Heart left ventricle (tissue), 16 donors: ENCODE data around the gene DHRS7. TPM values are rescaled to one million over a fixed set of nuclear protein-coding genes. Genes with fewer than 3 reads are reported as not detected.

ENCODE experiments used
- ATAC-seq, 4 donors: fragments of 200-7000 bp; cut with Tn5 transposase; one replicate each; pipeline ENCODE4 v1.9.1; 2020 to 2022; ENCODE audit warnings: moderate library complexity in 4 of 4, mild to moderate bottlenecking in 3 of 4, moderate number of reproducible peaks in 1 of 4
- DNase-seq, 5 donors: peaks; one replicate each; pipeline ENCODE4 v3.0.0-alpha.2; 2020
- H3K27ac ChIP-seq, 12 donors: fragments of 200-600 bp; sonication (generic) in 4 of 12; one replicate each; pipeline versions ENCODE4 v1.5.0 to v1.8.0; 2016 to 2022; ENCODE audit warnings: mild to moderate bottlenecking in 2 of 12
- H3K27me3 ChIP-seq, 9 donors: fragments of 200-600 bp; sonication (generic) in 2 of 9; one replicate each; pipeline versions ENCODE4 v1.5.1 to v1.8.0; 2016 to 2022; ENCODE audit warnings: mild to moderate bottlenecking in 3 of 9
- H3K36me3 ChIP-seq, 9 donors: fragments of 200-600 bp; sonication (generic) in 2 of 9; one replicate each; pipeline versions ENCODE4 v1.5.0 to v1.8.0; 2018 to 2022; ENCODE audit warnings: mild to moderate bottlenecking in 2 of 9
- H3K4me1 ChIP-seq, 12 donors: fragments of 200-600 bp; sonication (generic) in 4 of 12; one replicate each; pipeline versions ENCODE4 v1.5.0 to v1.8.0; 2016 to 2022; ENCODE audit warnings: mild to moderate bottlenecking in 3 of 12
- H3K4me3 ChIP-seq, 12 donors: fragments of 200-600 bp; sonication (generic) in 4 of 12; one replicate each; pipeline versions ENCODE4 v1.5.0 to v1.8.0; 2017 to 2022; ENCODE audit warnings: mild to moderate bottlenecking in 9 of 12, moderate library complexity in 4 of 12
- H3K9me3 ChIP-seq, 12 donors: fragments of 200-600 bp; sonication (generic) in 4 of 12; one replicate each; pipeline versions ENCODE4 v1.5.0 to v1.8.0; 2016 to 2022; ENCODE audit warnings: mild to moderate bottlenecking in 1 of 12
- POLR2A ChIP-seq, 2 donors: fragments of 450-650 bp; IDR thresholded peaks; one replicate each; pipeline ENCODE4 v1.6.1; 2017; ENCODE audit warnings: antibody characterized with exemption in 2 of 2, mild to moderate bottlenecking in 2 of 2, moderate library complexity in 2 of 2
- WGBS, 4 donors: extraction: QIAGEN DNeasy Blood & Tissue Kit in 2 of 4; methylation state at CpG; one replicate each; pipeline versions ENCODE4 v1.1.5 to v1.1.7; 2013 to 2018; 5-methylcytosine and 5-hydroxymethylcytosine counted together
- intact Hi-C, 10 donors: fragments of 100-400 bp; cut with DNase I; formaldehyde crosslinking; loops; one replicate each; pipeline versions ENCODE4 v1.11.1 to v1.14.2; 2022
- polyA plus RNA-seq, 2 donors: library from polyadenylated mRNA; stranded (reverse); fragments of 200-250 nt; gene quantifications; one replicate each; pipeline ENCODE4 v1.2.3, GENCODE V29; 2013
- total RNA-seq, 9 donors: library from RNA; depleted of rRNA in 2 of 9; stranded (reverse); fragments of >200 nt in 2 of 9; fragmentation: NEBNext Ultra II Directional in 3 of 9; extraction: Animal tissue kit (Norgen Biotek cat#: 25700) in 3 of 9; gene quantifications; one replicate each; pipeline versions ENCODE4 v1.1.0 to v1.2.4, GENCODE V29; 2016 to 2023
- TF ChIP-seq, protein P1 (sequence below), 12 donors: fragments of 200-600 bp; sonication (generic) in 4 of 12; IDR thresholded peaks; one replicate each; pipeline versions ENCODE4 v1.5.0 to v1.8.0; 2018 to 2022; ENCODE audit warnings: antibody characterized with exemption in 12 of 12, mild to moderate bottlenecking in 5 of 12
- donor health status: ischemic (EF 13 %, LVEDD 7.1; RV severe dilation, severe dysfunction).
- donor health status: healthy with polysubstance abuse.
- donor health status: DM: no; HTN: yes; CAD: no.
- donor health status: DM: no; HTN: no; CAD: no.
- donor health status: ischemic (EF 25% LVEDD 6.9; RV normal size, moderate dysfunction).
- donor health status: ischemic (EF 25% LVEDD 5.7; RV mildly dilated, moderate dysfunction).
- donor health status: healthy.
- donor health status: DM: yes; HTN: yes; CAD: no.
- donor health status: ischemic (EF 35%, LVEDD 5.7; RV mildly dilated, moderate dysfunction).
- donor health status: nonischemic (EF 11% LVEDD 7.7; RV severe dilation, severe dysfunction).
- donor health status: DM: yes; HTN: yes; CAD: no.
- donor health status: PGD.
- donor health status: ischemic (EF 29% LVEDD 5.4; RV normal size, mild dysfunction).
- donor health status: nonischemic (EF 23%, LVEDD 6.1; RV moderate dilation, normal function).

DHRS7 gene
- total and polyA plus RNA-seq, 11 donors: 27.9 to 89.3 (median 40.5) TPM

DNA sequence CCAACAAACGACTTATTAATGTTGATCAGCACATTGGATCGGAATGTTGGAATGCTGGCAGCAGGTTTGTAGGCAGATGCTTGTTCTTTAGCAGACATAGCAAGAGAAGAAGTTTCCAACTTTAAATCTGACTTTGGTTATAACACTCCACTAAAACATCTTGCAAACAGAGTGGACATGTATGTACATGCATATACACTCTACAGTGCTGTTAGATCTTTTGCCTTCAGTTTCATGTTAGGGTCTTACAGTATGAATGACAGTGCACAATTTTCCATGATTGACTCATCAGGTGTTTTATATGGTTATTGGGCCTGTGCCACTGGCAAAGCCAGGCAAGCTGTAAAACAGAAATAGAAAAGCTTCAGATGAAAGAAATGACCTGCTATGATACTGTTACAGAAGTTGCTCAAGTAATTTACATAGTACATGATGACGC, 14.3 kb upstream of the DHRS7 start:
- Histone ChIP-seq H3K27ac (peak overlapping the region in 1 of 12 donors; percentile 28), H3K4me3 (no peak overlapping the region), H3K4me1 (peaks cover 0 to 9% (median 0%) of the 10 kb centered on the region in 12 donors), H3K9me3 (peaks cover 0 to 20% (median 2%) of the 10 kb centered on the region in 12 donors), H3K27me3 (no peaks in the 10 kb centered on the region), H3K36me3 (no peaks in the 10 kb centered on the region)
- WGBS, 4 donors: 60 to 83% (median 67%) methylated on average over 3 of the region's 3 CpGs
- intact Hi-C loops: no loop called here
- ATAC-seq (peak in 1 of 4 donors; percentile 42), DNase-seq (no peak)
- TF ChIP-seq, protein P1, sequence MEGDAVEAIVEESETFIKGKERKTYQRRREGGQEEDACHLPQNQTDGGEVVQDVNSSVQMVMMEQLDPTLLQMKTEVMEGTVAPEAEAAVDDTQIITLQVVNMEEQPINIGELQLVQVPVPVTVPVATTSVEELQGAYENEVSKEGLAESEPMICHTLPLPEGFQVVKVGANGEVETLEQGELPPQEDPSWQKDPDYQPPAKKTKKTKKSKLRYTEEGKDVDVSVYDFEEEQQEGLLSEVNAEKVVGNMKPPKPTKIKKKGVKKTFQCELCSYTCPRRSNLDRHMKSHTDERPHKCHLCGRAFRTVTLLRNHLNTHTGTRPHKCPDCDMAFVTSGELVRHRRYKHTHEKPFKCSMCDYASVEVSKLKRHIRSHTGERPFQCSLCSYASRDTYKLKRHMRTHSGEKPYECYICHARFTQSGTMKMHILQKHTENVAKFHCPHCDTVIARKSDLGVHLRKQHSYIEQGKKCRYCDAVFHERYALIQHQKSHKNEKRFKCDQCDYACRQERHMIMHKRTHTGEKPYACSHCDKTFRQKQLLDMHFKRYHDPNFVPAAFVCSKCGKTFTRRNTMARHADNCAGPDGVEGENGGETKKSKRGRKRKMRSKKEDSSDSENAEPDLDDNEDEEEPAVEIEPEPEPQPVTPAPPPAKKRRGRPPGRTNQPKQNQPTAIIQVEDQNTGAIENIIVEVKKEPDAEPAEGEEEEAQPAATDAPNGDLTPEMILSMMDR (IDR thresholded peaks at IDR 0.05): no peak
- no peak for TF ChIP-seq POLR2A (IDR thresholded peaks at IDR 0.05)

DNA sequence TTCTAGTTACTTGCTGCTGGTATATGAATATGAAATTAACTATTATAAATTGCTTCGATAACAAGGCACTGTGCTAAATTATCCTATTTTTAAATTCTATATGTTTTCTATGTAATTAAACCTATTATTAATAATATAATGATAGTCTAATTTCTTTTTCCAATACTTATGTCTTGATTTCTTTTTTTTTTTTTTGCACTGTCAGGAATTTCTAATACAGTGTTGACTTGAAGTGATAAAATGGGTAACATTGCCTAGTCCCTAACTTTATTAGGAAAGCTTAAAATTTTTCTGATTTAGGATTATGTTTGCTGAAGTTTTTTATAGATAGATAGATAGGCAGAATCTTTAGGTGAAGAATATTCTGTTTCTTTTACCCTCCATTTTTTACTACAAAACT, 13.6 kb upstream of the DHRS7 start:
- Histone ChIP-seq H3K4me1 (peaks cover 0 to 7% (median 0%) of the 10 kb centered on the region in 12 donors), H3K4me3 (no peak overlapping the region)
- 93 to 99% (median 96%) methylated on average over 1 of the region's 1 CpG for WGBS, 4 donors

DNA sequence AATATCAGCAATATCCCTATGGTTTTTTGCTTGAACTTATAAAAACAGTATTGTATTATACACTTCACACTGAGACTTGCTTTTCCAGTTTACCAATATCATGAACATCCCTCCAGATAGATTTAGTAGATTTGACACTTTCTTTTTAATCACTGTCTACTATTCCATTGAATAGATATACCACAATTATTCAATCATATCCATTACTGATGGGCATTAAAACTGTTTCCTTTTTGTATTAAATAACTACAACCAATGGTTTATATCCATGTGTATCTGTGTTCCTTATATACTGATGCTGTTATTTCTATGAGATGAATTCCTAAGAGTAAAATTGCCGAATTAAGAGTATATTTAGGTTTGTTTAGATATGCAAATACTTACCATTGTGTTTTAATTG, 13.0 kb upstream of the DHRS7 start:
- Histone ChIP-seq H3K9me3 (peaks cover 0 to 20% (median 2%) of the 10 kb centered on the region in 12 donors), H3K27ac (no peak overlapping the region), H3K36me3 (no peaks in the 10 kb centered on the region), H3K4me3 (no peak overlapping the region), H3K27me3 (no peaks in the 10 kb centered on the region), H3K4me1 (peaks cover 0 to 3% (median 0%) of the 10 kb centered on the region in 12 donors)
- no peak for DNase-seq
- WGBS, 4 donors: 86 to 96% (median 93%) methylated on average over 1 of the region's 1 CpG
- no peak for ATAC-seq
- TF ChIP-seq, protein P1 (IDR thresholded peaks at IDR 0.05): no peak
- TF ChIP-seq POLR2A (IDR thresholded peaks at IDR 0.05): no peak
- intact Hi-C loops: no loop called here

More for the DNA sequence above, 13.6 kb upstream of the DHRS7 start:
- intact Hi-C loops: no loop called here
- no peak overlapping the region for H3K27ac ChIP-seq
- TF ChIP-seq POLR2A (IDR thresholded peaks at IDR 0.05): no peak
- ATAC-seq (no peak), DNase-seq (no peak)
- H3K27me3 ChIP-seq: no peaks in the 10 kb centered on the region
- H3K9me3 ChIP-seq: peaks cover 0 to 20% (median 2%) of the 10 kb centered on the region in 12 donors
- H3K36me3 ChIP-seq: no peaks in the 10 kb centered on the region

DNA sequence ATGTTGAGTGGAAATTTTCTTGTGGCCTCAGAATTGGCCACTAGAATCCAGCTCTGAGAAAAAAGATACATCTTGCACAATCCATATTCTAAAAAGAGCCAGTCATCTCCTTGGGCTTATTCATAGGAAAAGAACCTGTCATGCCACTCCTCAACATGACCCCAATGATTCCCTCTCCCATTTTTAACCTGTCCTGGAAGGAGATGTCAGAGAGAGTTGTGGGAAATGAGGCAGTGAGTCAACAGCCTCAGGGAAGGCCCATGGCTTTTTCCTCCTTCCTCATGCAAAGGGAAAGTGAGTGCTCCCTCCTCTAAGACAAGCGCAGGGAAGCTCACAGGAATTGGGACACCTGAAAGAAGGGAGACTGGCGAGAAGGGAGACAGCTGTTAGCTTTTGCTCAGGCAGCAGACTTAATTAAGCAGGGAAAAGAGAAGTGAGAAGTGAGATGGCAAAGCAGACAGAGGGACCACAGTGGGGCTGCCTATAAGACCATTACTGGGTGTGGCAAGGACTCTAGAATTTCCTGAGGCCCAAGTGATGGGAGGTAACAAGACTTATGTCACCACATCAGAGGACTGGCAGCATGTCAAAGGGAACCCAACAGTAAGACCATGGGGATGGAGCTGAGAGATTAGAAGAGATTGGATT, 10.2 kb upstream of the DHRS7 start:
- Histone ChIP-seq H3K36me3 (no peaks in the 10 kb centered on the region), H3K4me1 (peaks cover 0 to 3% (median 0%) of the 10 kb centered on the region in 12 donors), H3K27me3 (no peaks in the 10 kb centered on the region), H3K9me3 (peaks cover 0 to 16% (median 2%) of the 10 kb centered on the region in 12 donors), H3K4me3 (no peak overlapping the region), H3K27ac (no peak overlapping the region)
- DNase-seq: no peak
- 63 to 97% (median 85%) methylated on average over 2 of the region's 2 CpGs for WGBS, 4 donors
- intact Hi-C loops: no loop called here
- TF ChIP-seq, protein P1 (IDR thresholded peaks at IDR 0.05): no peak
- no peak for TF ChIP-seq POLR2A (IDR thresholded peaks at IDR 0.05)
- no peak for ATAC-seq
